GM23248 (cell line): ENCODE results near the gene HOXC5. TPM values are rescaled to one million over a fixed set of nuclear protein-coding genes. Genes with fewer than 3 reads are reported as not detected.

ENCODE experiments used
- DNase-seq: peaks from one replicate; pipeline ENCODE4 v3.0.0-alpha.2; 2015
- H2AFZ ChIP-seq: fragments of 200-600 bp; sonication (generic); 2 replicates; pipeline ENCODE4 v1.6.1; 2016; ENCODE audit warnings: antibody characterized with exemption
- H3F3A ChIP-seq: fragments of 200-600 bp; sonication (generic); 2 replicates; pipeline ENCODE4 v1.6.1; 2016; ENCODE audit warnings: mild to moderate bottlenecking, antibody characterized with exemption, mixed run types; ENCODE audit not compliant: insufficient read depth
- H3K27ac ChIP-seq: fragments of 200-600 bp; sonication (generic); 2 replicates; pipeline ENCODE4 v1.5.1; 2016; ENCODE audit warnings: mild to moderate bottlenecking
- H3K27me3 ChIP-seq: fragments of 200-600 bp; sonication (generic); replicated peaks from 2 replicates; pipeline ENCODE4 v1.6.1; 2016; ENCODE audit warnings: mild to moderate bottlenecking; ENCODE audit not compliant: insufficient read depth
- H3K36me3 ChIP-seq: fragments of 200-600 bp; sonication (generic); 2 replicates; pipeline ENCODE4 v1.6.1; 2016; ENCODE audit warnings: low read depth, mild to moderate bottlenecking
- H3K4me1 ChIP-seq: fragments of 200-600 bp; sonication (generic); 2 replicates; pipeline ENCODE4 v1.6.1; 2016; ENCODE audit warnings: mild to moderate bottlenecking; ENCODE audit not compliant: insufficient read depth
- H3K4me2 ChIP-seq: fragments of 200-600 bp; sonication (generic); one replicate; pipeline ENCODE4 v1.6.1; 2016; ENCODE audit warnings: mild to moderate bottlenecking; ENCODE audit not compliant: unreplicated experiment
- H3K4me3 ChIP-seq: fragments of 200-600 bp; sonication (generic); 2 replicates; pipeline ENCODE4 v1.5.1; 2016; ENCODE audit warnings: mild to moderate bottlenecking
- H3K79me2 ChIP-seq: fragments of 200-600 bp; sonication (generic); 2 replicates; pipeline ENCODE4 v1.6.1; 2016; ENCODE audit warnings: mild to moderate bottlenecking; ENCODE audit not compliant: insufficient read depth
- H3K9ac ChIP-seq: fragments of 200-600 bp; sonication (generic); 2 replicates; pipeline ENCODE4 v1.6.1; 2016; ENCODE audit warnings: mild to moderate bottlenecking
- H3K9me2 ChIP-seq: fragments of 200-600 bp; sonication (generic); 2 replicates; pipeline ENCODE4 v1.6.1; 2016; ENCODE audit warnings: mixed run types, mild to moderate bottlenecking, moderate library complexity; ENCODE audit not compliant: insufficient read depth
- H3K9me3 ChIP-seq: fragments of 200-600 bp; sonication (generic); one replicate; pipeline ENCODE4 v1.6.1; 2017; ENCODE audit warnings: low read depth
- H4K20me1 ChIP-seq: fragments of 200-600 bp; sonication (generic); 2 replicates; pipeline ENCODE4 v1.6.0; 2016; ENCODE audit not compliant: insufficient read depth
- EZH2 ChIP-seq: fragments of 200-600 bp; sonication (generic); IDR thresholded peaks from 2 replicates; pipeline ENCODE4 v1.6.1; 2018; ENCODE audit warnings: antibody characterized with exemption, mild to moderate bottlenecking; ENCODE audit not compliant: insufficient read depth, poor library complexity, severe bottlenecking
- EZH2phosphoT487 ChIP-seq: fragments of 200-600 bp; sonication (generic); IDR thresholded peaks from 2 replicates; pipeline ENCODE4 v1.6.1; 2018; ENCODE audit warnings: antibody characterized with exemption, moderate library complexity, mild to moderate bottlenecking, low read depth; ENCODE audit not compliant: insufficient read depth
- WGBS, 2 experiments: methylation state at CpG; one replicate each; pipeline ENCODE4 v1.1.6; 2015 to 2017; ENCODE audit warnings: low lambda C conversion rate in 2 of 2, low coverage in 1 of 2; ENCODE audit errors: missing lambda C conversion rate in 2 of 2; 5-methylcytosine and 5-hydroxymethylcytosine counted together
- in situ Hi-C: fragments of 300-500 bp; cut with MboI; formaldehyde crosslinking; loops from 2 replicates; pipeline ENCODE4 v1.15.0; 2020
- polyA plus RNA-seq: library from polyadenylated mRNA; unstranded; fragments of >200 nt; fragmentation: Nextera tagmentation; extraction: Ambion mirVana; gene quantifications from 2 replicates; pipeline ENCODE4 v1.2.1, GENCODE V29; 2016
- total RNA-seq: library from RNA; depleted of rRNA; stranded (reverse); fragments of >200 nt; shearing (Covaris generic); gene quantifications from 2 replicates; pipeline ENCODE4 v1.2.3, GENCODE V29; 2014

HOXC5 gene
- total and polyA plus RNA-seq, 2 experiments from 2014 or later = 0.65 to 1.8 TPM

DNA sequence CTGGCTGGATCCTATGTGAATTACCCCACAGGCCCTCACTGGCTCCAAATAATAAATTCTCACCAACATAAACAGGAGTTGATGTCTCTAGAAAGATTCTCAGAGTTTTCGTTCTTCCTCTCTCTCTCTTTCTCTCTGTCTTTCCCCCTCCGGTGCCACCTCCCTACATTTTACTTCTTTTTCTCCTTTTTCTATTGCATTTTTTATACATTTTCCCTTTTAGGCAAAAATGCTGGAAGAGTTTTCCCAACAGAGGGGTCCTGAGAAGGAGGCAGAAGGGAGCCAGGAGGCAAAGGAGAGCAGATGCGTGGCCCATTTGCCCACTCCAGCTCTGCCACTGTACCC, 5.4 kb upstream of the HOXC5 start:
- peak overlapping the region; percentile 35; the same call in 1 of the 2 replicates for H2AFZ ChIP-seq
- H3F3A ChIP-seq = peaks cover 30% of the 10 kb centered on the region
- no peaks in the 10 kb centered on the region for H3K36me3 ChIP-seq
- no peak for TF ChIP-seq EZH2phosphoT487
- no peak for TF ChIP-seq EZH2
- H4K20me1 ChIP-seq = no peaks in the 10 kb centered on the region
- WGBS, 2 experiments = 61 to 67% methylated on average over 3 of the region's 3 CpGs
- H3K4me2 ChIP-seq = peak overlapping the region; percentile 94
- H3K4me1 ChIP-seq = peaks cover 74% of the 10 kb centered on the region
- H3K4me3 ChIP-seq = peak overlapping the region; percentile 77
- H3K9me2 ChIP-seq = no peaks in the 10 kb centered on the region
- H3K27me3 ChIP-seq = no peaks in the 10 kb centered on the region
- H3K9ac ChIP-seq = peak overlapping the region; percentile 97
- no peaks in the 10 kb centered on the region for H3K9me3 ChIP-seq
- H3K79me2 ChIP-seq = peaks cover 99% of the 10 kb centered on the region
- peak overlapping the region; percentile 99 for H3K27ac ChIP-seq
- in situ Hi-C loops = loop anchor here (10.0 kb wide), 1 partner anchor 167 kb away; no protein-coding TSS in a partner anchor
- peak; percentile 35 for DNase-seq

DNA sequence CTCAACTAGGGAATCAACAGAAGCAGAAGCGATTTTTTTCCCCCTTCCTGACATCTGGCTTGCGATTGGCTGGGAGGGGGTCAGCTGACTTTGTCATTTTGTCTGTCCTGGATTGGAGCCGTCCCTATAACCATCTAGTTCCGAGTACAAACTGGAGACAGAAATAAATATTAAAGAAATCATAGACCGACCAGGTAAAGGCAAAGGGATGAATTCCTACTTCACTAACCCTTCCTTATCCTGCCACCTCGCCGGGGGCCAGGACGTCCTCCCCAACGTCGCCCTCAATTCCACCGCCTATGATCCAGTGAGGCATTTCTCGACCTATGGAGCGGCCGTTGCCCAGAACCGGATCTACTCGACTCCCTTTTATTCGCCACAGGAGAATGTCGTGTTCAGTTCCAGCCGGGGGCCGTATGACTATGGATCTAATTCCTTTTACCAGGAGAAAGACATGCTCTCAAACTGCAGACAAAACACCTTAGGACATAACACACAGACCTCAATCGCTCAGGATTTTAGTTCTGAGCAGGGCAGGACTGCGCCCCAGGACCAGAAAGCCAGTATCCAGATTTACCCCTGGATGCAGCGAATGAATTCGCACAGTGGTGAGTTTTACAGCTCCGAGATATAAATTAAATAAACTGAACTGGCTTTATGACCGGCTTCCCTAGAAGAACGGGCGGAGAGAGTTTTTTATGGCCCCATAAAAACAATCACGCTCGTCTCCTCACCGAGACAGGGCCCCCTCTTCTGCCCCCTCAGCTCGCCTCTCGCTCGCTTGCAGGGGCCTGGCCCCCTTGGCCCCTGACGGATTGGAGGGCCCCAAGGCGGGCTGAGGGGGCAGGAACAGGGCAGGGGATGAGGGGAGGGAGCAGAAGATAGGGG, 4.3 kb upstream of the HOXC5 start, which contains the start of gene HOXC6:
TSS of gene HOXC6 (plus strand) at position 127 of the 888 bp plus-strand sequence. CDS start at position 209, 82 bp downstream.
- 3 to 4% methylated on average over 36 of the region's 36 CpGs for WGBS, 2 experiments
- peak within 1 kb of the TSS; percentile 77 for H3K4me3 ChIP-seq

DNA sequence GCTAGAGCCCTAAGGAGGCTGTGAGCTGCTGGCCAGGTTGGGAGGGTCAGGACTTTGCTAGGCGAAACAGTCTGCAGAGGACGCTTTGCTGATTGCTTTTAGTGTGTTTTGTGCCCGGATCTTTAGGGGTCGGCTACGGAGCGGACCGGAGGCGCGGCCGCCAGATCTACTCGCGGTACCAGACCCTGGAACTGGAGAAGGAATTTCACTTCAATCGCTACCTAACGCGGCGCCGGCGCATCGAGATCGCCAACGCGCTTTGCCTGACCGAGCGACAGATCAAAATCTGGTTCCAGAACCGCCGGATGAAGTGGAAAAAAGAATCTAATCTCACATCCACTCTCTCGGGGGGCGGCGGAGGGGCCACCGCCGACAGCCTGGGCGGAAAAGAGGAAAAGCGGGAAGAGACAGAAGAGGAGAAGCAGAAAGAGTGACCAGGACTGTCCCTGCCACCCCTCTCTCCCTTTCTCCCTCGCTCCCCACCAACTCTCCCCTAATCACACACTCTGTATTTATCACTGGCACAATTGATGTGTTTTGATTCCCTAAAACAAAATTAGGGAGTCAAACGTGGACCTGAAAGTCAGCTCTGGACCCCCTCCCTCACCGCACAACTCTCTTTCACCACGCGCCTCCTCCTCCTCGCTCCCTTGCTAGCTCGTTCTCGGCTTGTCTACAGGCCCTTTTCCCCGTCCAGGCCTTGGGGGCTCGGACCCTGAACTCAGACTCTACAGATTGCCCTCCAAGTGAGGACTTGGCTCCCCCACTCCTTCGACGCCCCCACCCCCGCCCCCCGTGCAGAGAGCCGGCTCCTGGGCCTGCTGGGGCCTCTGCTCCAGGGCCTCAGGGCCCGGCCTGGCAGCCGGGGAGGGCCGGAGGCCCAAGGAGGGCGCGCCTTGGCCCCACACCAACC, 3.1 kb upstream of the HOXC5 start:
- H4K20me1 ChIP-seq = no peaks in the 10 kb centered on the region
- peak overlapping the region; percentile 77 for H3K4me3 ChIP-seq
- H3K79me2 ChIP-seq = peaks cover 93% of the 10 kb centered on the region
- H3K36me3 ChIP-seq = no peaks in the 10 kb centered on the region
- no peaks in the 10 kb centered on the region for H3K27me3 ChIP-seq
- no peak overlapping the region for H2AFZ ChIP-seq
- peaks cover 34% of the 10 kb centered on the region for H3F3A ChIP-seq
- peak overlapping the region; percentile 94 for H3K4me2 ChIP-seq
- TF ChIP-seq EZH2phosphoT487 = no peak
- TF ChIP-seq EZH2 = no peak
- in situ Hi-C loops = loop anchor here (10.0 kb wide), 1 partner anchor 165 kb away; no protein-coding TSS in a partner anchor
- H3K27ac ChIP-seq = peak overlapping the region; percentile 99
- no peaks in the 10 kb centered on the region for H3K9me3 ChIP-seq
- H3K9ac ChIP-seq = peak overlapping the region; percentile 97
- 31 to 54% methylated on average over 40 to 53 of the region's 53 CpGs for WGBS, 2 experiments
- no peaks in the 10 kb centered on the region for H3K9me2 ChIP-seq
- peaks cover 53% of the 10 kb centered on the region for H3K4me1 ChIP-seq
- peak; percentile 52 for DNase-seq

More for the DNA sequence above, 4.3 kb upstream of the HOXC5 start, which contains the start of gene HOXC6:
- Histone ChIP-seq H3K9ac (peak within 1 kb of the TSS; percentile 97), H3F3A (peaks cover 34% of the 10 kb centered on the region), H3K4me1 (peaks cover 63% of the 10 kb centered on the region), H3K79me2 (peaks cover 97% of the 10 kb centered on the region), H3K27me3 (no peaks in the 10 kb centered on the region), H3K9me3 (no peaks in the 10 kb centered on the region), H3K4me2 (peak within 1 kb of the TSS; percentile 94), H3K9me2 (no peaks in the 10 kb centered on the region), H3K27ac (peak within 1 kb of the TSS; percentile 99), H2AFZ (peak within 1 kb of the TSS; percentile 76), H3K36me3 (no peaks in the 10 kb centered on the region), H4K20me1 (no peaks in the 10 kb centered on the region)
- peak; percentile 91 for DNase-seq
- TF ChIP-seq EZH2phosphoT487 (no peak), EZH2 (no peak)
- in situ Hi-C loops = loop anchor here (10.0 kb wide), 1 partner anchor 166 kb away; no protein-coding TSS in a partner anchor

DNA sequence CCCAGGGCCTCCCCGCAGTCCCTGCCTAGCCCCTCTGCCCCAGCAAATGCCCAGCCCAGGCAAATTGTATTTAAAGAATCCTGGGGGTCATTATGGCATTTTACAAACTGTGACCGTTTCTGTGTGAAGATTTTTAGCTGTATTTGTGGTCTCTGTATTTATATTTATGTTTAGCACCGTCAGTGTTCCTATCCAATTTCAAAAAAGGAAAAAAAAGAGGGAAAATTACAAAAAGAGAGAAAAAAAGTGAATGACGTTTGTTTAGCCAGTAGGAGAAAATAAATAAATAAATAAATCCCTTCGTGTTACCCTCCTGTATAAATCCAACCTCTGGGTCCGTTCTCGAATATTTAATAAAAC, 2.4 kb upstream of the HOXC5 start:
- Histone ChIP-seq H4K20me1 (no peaks in the 10 kb centered on the region), H3K27ac (peak overlapping the region; percentile 99), H2AFZ (peak overlapping the region; percentile 81), H3K27me3 (no peaks in the 10 kb centered on the region), H3F3A (peaks cover 34% of the 10 kb centered on the region), H3K79me2 (peaks cover 93% of the 10 kb centered on the region), H3K36me3 (no peaks in the 10 kb centered on the region), H3K4me1 (peaks cover 46% of the 10 kb centered on the region), H3K9ac (peak overlapping the region; percentile 97), H3K9me3 (no peaks in the 10 kb centered on the region), H3K4me2 (peak overlapping the region; percentile 94), H3K4me3 (peak overlapping the region; percentile 77), H3K9me2 (no peaks in the 10 kb centered on the region)
- no peak for DNase-seq
- TF ChIP-seq EZH2 (no peak), EZH2phosphoT487 (no peak)
- WGBS, 2 experiments = 10 to 16% methylated on average over 7 of the region's 7 CpGs
- in situ Hi-C loops = no loop called here
